ENCODE measurements around the gene P2RX7. TPM values are rescaled to one million over a fixed set of nuclear protein-coding genes. Genes with fewer than 3 reads are reported as not detected.
A peak's percentile ranks its signal among the peaks of the same experiment; 100 is the strongest.

The P2RX7 gene
- polyA plus RNA-seq, 2 of the 4 experiments (the other 2 are of a cell fraction), result 0.03 TPM; not detected in 1

GRCh38 chr12:121127501-121127900 is 5.2 kb upstream of the P2RX7 start:
- H3K4me3 ChIP-seq, result no peak overlapping the region
- DNase-seq (ENCODE audit: low read depth in 1 of 2, low spot score in 1 of 2), result no peak
- WGBS (ENCODE audit: missing lambda C conversion rate), result 63% methylated on average over 3 of the region's 3 CpGs
- CTCF ChIA-PET, result interaction anchor here (0.7 to 1.3 kb wide), 2 partner anchors 17 to 102 kb away, joined by 4 read pairs; no protein-coding TSS in a partner anchor
- H3K4me2 ChIP-seq, result no peak overlapping the region
- FAIRE-seq, result no peak
- no peaks in the 10 kb centered on the region for H3K9me3 ChIP-seq
- TF ChIP-seq ELK1 (IDR thresholded peaks at IDR 0.05; ENCODE audit: low read depth, low read length) (no peak), MAFK (IDR thresholded peaks at IDR 0.05; ENCODE audit: partially characterized antibody) (no peak), RAD21 (conservative IDR thresholded peaks at IDR 0.05 in 1 of 2, IDR thresholded peaks at IDR 0.05 in 1 of 2) (no peak), BCL3 (IDR thresholded peaks at IDR 0.05) (no peak), PHF8 (IDR thresholded peaks at IDR 0.05; ENCODE audit: borderline replicate concordance, low read depth) (no peak), HEYL (CRISPR knock-in tag; IDR thresholded peaks at IDR 0.05) (no peak), ZFP36 (IDR thresholded peaks at IDR 0.05; ENCODE audit: borderline replicate concordance, partially characterized antibody) (no peak), ZC3H11A (IDR thresholded peaks at IDR 0.05) (no peak)
- peaks cover 13% of the 10 kb centered on the region; the same call in 2 of the 3 replicates for H3K4me1 ChIP-seq
- no peak for ATAC-seq
- H3K27ac ChIP-seq, result no peak overlapping the region
- POLR2A ChIA-PET, result no interaction called here

- FAIRE-seq, result no peak
- 0 out of 3 replicates have a peak overlapping the region, but pooled peaks have one; percentile 8 for H3K4me2 ChIP-seq
- H3K4me1 ChIP-seq, result peaks cover 10% of the 10 kb centered on the region; the same call in 2 of the 3 replicates
- ChIA-PET CTCF (interaction anchor here (0.6 to 2.1 kb wide), 2 partner anchors 19 to 94 kb away, joined by 4 to 8 read pairs; no protein-coding TSS in a partner anchor), POLR2A (interaction anchor here (0.6 kb wide), 1 partner anchor 10 kb away, joined by 4 read pairs; no protein-coding TSS in a partner anchor)
- no peaks in the 10 kb centered on the region for H3K9me3 ChIP-seq
- no peak overlapping the region for H3K4me3 ChIP-seq
- no peak for TF ChIP-seq TP53 (CRISPR knock-in tag; IDR thresholded peaks at IDR 0.05)
- no peak for TF ChIP-seq HDAC2 (IDR thresholded peaks at IDR 0.05)
- TF ChIP-seq MAX (IDR thresholded peaks at IDR 0.05), result peak; percentile 39; the same call in 1 of the 2 replicates
- no peak for TF ChIP-seq ZNF302 (CRISPR knock-in tag; IDR thresholded peaks at IDR 0.05)
- TF ChIP-seq FOSB (CRISPR knock-in tag; IDR thresholded peaks at IDR 0.05), result no peak
- no peak overlapping the region for H3K27ac ChIP-seq
- 43% methylated on average over 11 of the region's 11 CpGs for WGBS (ENCODE audit: missing lambda C conversion rate)
- ATAC-seq, result peak in 1 of 2 experiments; percentile 37; a peak in 3 of 6 replicates
- DNase-seq (ENCODE audit: low read depth in 1 of 2, low spot score in 1 of 2), result peak; percentile 36 to 55
These were observed 3.5 kb upstream of the P2RX7 start for GRCh38 chr12:121128908-121129810.

- CTCF ChIA-PET, result interaction anchor here (0.6 to 2.1 kb wide), 2 partner anchors 19 to 891 kb away, joined by 3 to 8 read pairs; no protein-coding TSS in a partner anchor
- TF ChIP-seq ESRRA (IDR thresholded peaks at IDR 0.05; ENCODE audit: borderline replicate concordance, low read length) (no peak), MYC (IDR thresholded peaks at IDR 0.05; ENCODE audit: borderline replicate concordance, low read length) (no peak), ELK1 (IDR thresholded peaks at IDR 0.05; ENCODE audit: low read depth, low read length) (no peak), RAD21 (conservative IDR thresholded peaks at IDR 0.05 in 1 of 2, IDR thresholded peaks at IDR 0.05 in 1 of 2) (no peak)
- no peak for ATAC-seq
These were observed 2.9 kb upstream of the P2RX7 start for GRCh38 chr12:121129811-121130147.

More at GRCh38 chr12:121129811-121130147, 2.9 kb upstream of the P2RX7 start:
- DNase-seq (ENCODE audit: low read depth in 1 of 2, low spot score in 1 of 2) (no peak), FAIRE-seq (no peak)
- no peaks in the 10 kb centered on the region for H3K9me3 ChIP-seq
- H3K27ac ChIP-seq, result no peak overlapping the region
- WGBS (ENCODE audit: missing lambda C conversion rate), result 44% methylated on average over 4 of the region's 4 CpGs
- POLR2A ChIA-PET, result no interaction called here
- no peak overlapping the region for H3K4me2 ChIP-seq
- H3K4me3 ChIP-seq, result no peak overlapping the region
- H3K4me1 ChIP-seq, result peaks cover 4% of the 10 kb centered on the region; the same call in 2 of the 3 replicates
